Prostate gland (tissue), 2 donors: ENCODE measurements around the gene ALAD.

Experiments used
- CTCF ChIP-seq, 4 experiments: fragments of 200-600 bp in 2 of 4; fragments of 450-650 bp in 2 of 4; sonication (generic) in 2 of 4; IDR thresholded peaks; 1 replicate in 3 of 4; 2 replicates in 1 of 4; pipeline ENCODE4 v1.5.1; 2016 to 2019; ENCODE audit warnings: antibody characterized with exemption in 4 of 4, mild to moderate bottlenecking in 2 of 4, moderate library complexity in 2 of 4
- POLR2A ChIP-seq: fragments of 450-650 bp; IDR thresholded peaks from one replicate; pipeline ENCODE4 v1.6.1; 2016; ENCODE audit warnings: antibody characterized with exemption, mild to moderate bottlenecking
- POLR2AphosphoS5 ChIP-seq: sonication (generic); formaldehyde crosslinking; IDR thresholded peaks from one replicate; pipeline ENCODE4 v1.6.1; 2017; ENCODE audit warnings: antibody characterized with exemption

- TF ChIP-seq CTCF (IDR thresholded peaks at IDR 0.05) (no peak), POLR2AphosphoS5 (no peak), POLR2A (no peak)
These were observed 27.1 kb upstream of the ALAD start for GRCh38 chr9:113428062-113428615.
